Measurements from ENCODE around the gene SMG6. TPM values are rescaled to one million over a fixed set of nuclear protein-coding genes. Genes with fewer than 3 reads are reported as not detected.

SMG6 gene
- total and polyA plus RNA-seq, 8 donors: 17.0 to 102 (median 24.4) TPM

GRCh38 chr17:2243953-2244352 lies 59.6 kb downstream of the SMG6 start:
- H3K36me3 ChIP-seq: peaks cover 12 to 26% (median 20%) of the 10 kb centered on the region in 4 donors
- intact Hi-C loops (cut with DNase I; ENCODE audit: low total_unique reads): loop anchor here (5.0 kb wide), 1 partner anchor 187 kb away; the partner anchor contains the start of gene HIC1
- no peak for DNase-seq
- TF ChIP-seq POLR2AphosphoS5 (IDR thresholded peaks at IDR 0.05): no peak
- TF ChIP-seq EP300 (IDR thresholded peaks at IDR 0.05): no peak
- TF ChIP-seq CTCF (IDR thresholded peaks at IDR 0.05): no peak
- TF ChIP-seq POLR2A (IDR thresholded peaks at IDR 0.05): no peak
- no peaks in the 10 kb centered on the region for H3K27me3 ChIP-seq
- no peak overlapping the region for H3K4me3 ChIP-seq
- peaks cover 5 to 19% (median 16%) of the 10 kb centered on the region in 4 donors for H3K4me1 ChIP-seq
- WGBS, 5 donors: 90 to 95% (median 91%) methylated on average over 5 of the region's 5 CpGs
- peak overlapping the region; percentile 14 to 74 (median 68) for H3K27ac ChIP-seq
- no peaks in the 10 kb centered on the region for H3K9me3 ChIP-seq

DNA sequence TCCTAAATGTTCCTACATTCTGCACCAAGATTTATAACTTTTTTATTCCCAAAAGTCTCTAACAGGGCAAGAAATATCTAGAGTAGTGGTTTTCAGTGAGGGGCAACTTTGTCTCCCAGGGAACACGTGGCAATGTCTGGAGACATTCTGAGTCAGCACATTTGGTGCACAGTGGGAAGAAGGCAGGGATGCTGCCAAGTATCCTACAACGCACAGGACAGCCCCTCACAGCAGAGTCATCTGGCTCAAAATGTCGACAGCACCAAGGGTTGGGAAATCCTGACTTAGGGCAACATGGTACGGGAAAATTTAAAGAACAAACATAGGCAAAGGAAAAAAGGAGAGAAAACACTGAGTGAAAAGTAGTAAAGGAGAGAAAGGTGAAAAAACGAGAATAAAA lies 61.8 kb downstream of the SMG6 start:
- no peak for DNase-seq
- Histone ChIP-seq H3K36me3 (peaks cover 12 to 28% (median 19%) of the 10 kb centered on the region in 4 donors), H3K4me3 (no peak overlapping the region), H3K9me3 (no peaks in the 10 kb centered on the region), H3K27ac (peak overlapping the region in 4 of 5 donors; percentile 18 to 82 (median 72)), H3K4me1 (peaks cover 13 to 40% (median 32%) of the 10 kb centered on the region in 4 donors), H3K27me3 (no peaks in the 10 kb centered on the region)
- 74 to 86% (median 78%) methylated on average over 5 of the region's 5 CpGs for WGBS, 5 donors
- TF ChIP-seq POLR2AphosphoS5 (IDR thresholded peaks at IDR 0.05) (peak in 1 of 3 donors; percentile 4), EP300 (IDR thresholded peaks at IDR 0.05) (no peak)
- intact Hi-C loops (cut with DNase I; ENCODE audit: low total_unique reads): loop anchor here (5.0 kb wide), 1 partner anchor 185 kb away; the partner anchor contains the start of gene HIC1

DNA sequence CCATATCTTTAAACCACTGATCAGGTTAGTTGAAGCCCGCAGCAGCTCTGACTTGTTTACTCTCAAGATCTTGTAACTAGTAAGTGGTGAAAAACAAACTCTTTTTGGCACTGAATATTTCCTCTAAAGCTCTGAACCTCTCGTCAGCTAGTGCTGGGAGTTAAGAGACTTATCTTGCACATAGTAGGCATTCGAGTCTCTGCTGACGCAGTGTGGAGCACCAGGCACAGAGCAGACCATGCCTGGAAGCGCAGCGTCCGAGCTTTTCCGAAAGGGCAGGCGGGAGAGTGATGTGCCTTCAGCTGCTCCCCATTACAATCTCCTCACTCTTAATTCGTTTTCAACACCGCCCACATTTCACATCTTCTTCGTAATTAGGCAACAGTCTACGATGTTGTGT lies 63.0 kb downstream of the SMG6 start:
- TF ChIP-seq EP300 (IDR thresholded peaks at IDR 0.05) (no peak), CTCF (IDR thresholded peaks at IDR 0.05) (no peak), POLR2AphosphoS5 (IDR thresholded peaks at IDR 0.05) (no peak), POLR2A (IDR thresholded peaks at IDR 0.05) (no peak)
- H3K27ac ChIP-seq: peak overlapping the region; percentile 66 to 82 (median 78)
- no peak overlapping the region for H3K4me3 ChIP-seq
- DNase-seq: no peak
- H3K4me1 ChIP-seq: peaks cover 18 to 51% (median 34%) of the 10 kb centered on the region in 4 donors
- H3K36me3 ChIP-seq: peaks cover 12 to 36% (median 25%) of the 10 kb centered on the region in 4 donors
- H3K9me3 ChIP-seq: no peaks in the 10 kb centered on the region
- intact Hi-C loops (cut with DNase I; ENCODE audit: low total_unique reads): loop anchor here (5.0 kb wide), 1 partner anchor 183 kb away; the partner anchor contains the start of gene HIC1
- H3K27me3 ChIP-seq: no peaks in the 10 kb centered on the region
- WGBS, 5 donors: 72 to 80% (median 76%) methylated on average over 13 of the region's 13 CpGs

DNA sequence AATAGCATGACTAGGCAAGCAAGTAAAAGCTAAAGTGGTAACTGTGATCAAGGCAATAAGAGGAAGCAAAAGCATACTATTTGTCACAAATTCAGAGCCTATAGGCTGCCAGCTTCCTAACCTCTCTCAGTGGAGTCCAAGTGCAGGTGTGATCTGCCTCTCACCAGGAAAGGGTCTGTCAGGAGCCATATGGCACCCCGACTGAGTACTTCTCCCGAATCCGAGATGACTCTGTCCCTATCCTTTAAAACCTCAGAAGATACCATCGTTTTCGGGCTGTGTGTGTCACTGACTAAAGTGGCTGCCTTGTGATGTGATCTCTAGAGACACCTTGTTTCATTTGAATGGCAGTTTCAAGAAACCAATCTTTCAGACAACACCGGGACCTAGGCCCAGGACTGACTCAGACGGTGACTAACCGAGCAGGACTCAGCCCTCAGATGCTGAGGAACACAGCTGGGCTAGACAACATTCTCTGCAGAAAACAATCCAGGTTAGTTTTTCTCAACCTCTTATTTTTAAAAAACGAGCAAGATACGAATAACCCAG lies 63.6 kb downstream of the SMG6 start:
- TF ChIP-seq POLR2AphosphoS5 (IDR thresholded peaks at IDR 0.05) (peak in 1 of 3 donors; percentile 25), EP300 (IDR thresholded peaks at IDR 0.05) (no peak)
- Histone ChIP-seq H3K9me3 (no peaks in the 10 kb centered on the region), H3K27ac (peak overlapping the region; percentile 66 to 82 (median 78)), H3K36me3 (peaks cover 12 to 42% (median 31%) of the 10 kb centered on the region in 4 donors), H3K4me1 (peaks cover 18 to 51% (median 30%) of the 10 kb centered on the region in 4 donors), H3K27me3 (no peaks in the 10 kb centered on the region), H3K4me3 (no peak overlapping the region)
- intact Hi-C loops (cut with DNase I; ENCODE audit: low total_unique reads): loop anchor here (5.0 kb wide), 1 partner anchor 183 kb away; the partner anchor contains the start of gene HIC1
- DNase-seq: peak in 1 of 2 donors; percentile 33
- 60 to 78% (median 71%) methylated on average over 10 of the region's 10 CpGs for WGBS, 5 donors

GRCh38 chr17:2239170-2239551 lies 64.4 kb downstream of the SMG6 start:
- no peak for DNase-seq
- H3K27me3 ChIP-seq: no peaks in the 10 kb centered on the region
- H3K9me3 ChIP-seq: no peaks in the 10 kb centered on the region
- intact Hi-C loops (cut with DNase I; ENCODE audit: low total_unique reads): no loop called here
- H3K4me3 ChIP-seq: no peak overlapping the region
- WGBS, 5 donors: 73 to 88% (median 82%) methylated on average over 2 of the region's 2 CpGs
- TF ChIP-seq CTCF (IDR thresholded peaks at IDR 0.05) (no peak), POLR2AphosphoS5 (IDR thresholded peaks at IDR 0.05) (no peak), EP300 (IDR thresholded peaks at IDR 0.05) (no peak), POLR2A (IDR thresholded peaks at IDR 0.05) (no peak)
- H3K27ac ChIP-seq: peak overlapping the region in 4 of 5 donors; percentile 66 to 82 (median 78)
- peaks cover 12 to 42% (median 38%) of the 10 kb centered on the region in 4 donors for H3K36me3 ChIP-seq
- peaks cover 13 to 44% (median 23%) of the 10 kb centered on the region in 4 donors for H3K4me1 ChIP-seq
